HG02981 (cell line): Measurements from ENCODE around the gene KCNK16.

Experiments used
- ATAC-seq: cut with Tn5 transposase; IDR thresholded peaks from one replicate; pipeline ENCODE4 v1.9.1; 2021; ENCODE audit warnings: mild to moderate bottlenecking, moderate library complexity; ENCODE audit not compliant: unreplicated experiment

KCNK16 gene

DNA sequence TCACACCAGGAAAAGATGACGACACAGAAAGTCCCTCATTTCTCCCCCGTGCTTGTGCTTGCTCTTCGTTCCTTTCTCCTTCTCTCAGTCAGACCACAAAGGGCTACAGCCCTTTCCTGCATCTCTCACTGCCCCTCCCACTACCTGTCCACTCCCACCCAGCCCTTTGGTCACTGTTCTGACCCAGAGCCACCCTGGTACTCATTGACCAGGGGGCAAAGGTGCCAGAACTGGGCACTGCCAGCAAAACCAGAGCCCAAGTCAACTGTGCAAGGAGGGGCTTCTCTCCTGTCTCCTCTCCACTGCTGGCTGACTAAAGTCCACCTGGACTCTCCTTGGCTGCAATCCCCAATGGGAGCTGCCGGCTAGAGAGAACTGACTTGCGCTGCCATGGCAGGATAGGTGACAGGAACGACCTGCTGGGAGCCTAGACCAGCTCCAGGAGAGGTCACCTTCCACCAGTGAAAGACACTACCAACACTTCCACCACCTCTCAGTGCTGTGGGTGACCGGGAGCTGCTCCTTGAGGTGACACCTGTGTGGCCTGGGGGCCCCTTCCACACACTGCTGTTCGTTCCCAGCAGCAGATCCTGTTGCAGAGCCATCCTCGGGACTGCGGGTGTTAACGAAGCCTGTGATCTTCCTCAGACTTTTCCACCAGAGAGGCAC, 41.1 kb downstream of the KCNK16 start:
- no peak for ATAC-seq

DNA sequence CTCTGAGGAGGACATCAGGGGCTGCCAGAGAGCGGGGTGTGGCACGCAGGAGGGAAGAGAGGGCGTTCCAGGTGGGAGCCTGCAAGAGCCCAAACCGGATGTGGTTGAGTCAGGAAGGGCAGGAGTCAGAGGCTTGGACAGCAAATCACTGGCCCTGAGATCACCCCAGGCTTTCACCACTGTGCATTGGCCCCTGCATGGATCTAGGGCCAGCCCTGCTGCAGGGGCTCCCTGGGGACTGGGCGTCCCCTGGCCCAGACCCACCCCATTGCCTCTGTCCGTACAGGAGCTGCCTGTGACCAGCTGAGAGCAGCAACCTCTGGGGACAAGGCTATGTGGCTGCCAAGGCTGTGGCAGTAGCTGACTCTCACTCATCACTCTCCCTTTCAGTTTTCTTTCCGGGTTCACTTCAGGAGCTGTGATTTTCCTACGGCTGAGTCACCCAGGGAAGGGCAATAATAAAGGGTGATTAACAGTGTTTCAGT, 42.2 kb downstream of the KCNK16 start:
- ATAC-seq, result no peak

DNA sequence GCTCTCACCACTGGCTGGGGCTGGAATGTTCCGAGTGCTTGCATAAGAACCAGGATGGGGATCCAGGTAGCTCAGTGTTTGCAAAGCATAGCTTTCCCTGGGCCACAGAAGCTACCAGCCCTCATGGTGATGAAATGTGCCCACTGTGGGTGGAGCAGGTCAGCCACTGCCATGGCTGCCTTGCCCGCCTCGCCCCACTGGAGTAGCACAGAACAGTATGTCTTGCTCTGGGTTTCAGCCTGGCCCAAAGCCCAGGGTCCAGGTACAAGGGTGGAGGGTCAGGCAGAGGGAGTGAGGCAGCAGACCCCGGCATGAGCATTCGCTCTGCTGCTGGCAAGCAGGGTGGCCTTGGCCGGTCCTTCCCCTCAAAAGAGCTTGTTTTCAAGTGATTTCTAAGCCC, 43.0 kb downstream of the KCNK16 start:
- ATAC-seq, result no peak

DNA sequence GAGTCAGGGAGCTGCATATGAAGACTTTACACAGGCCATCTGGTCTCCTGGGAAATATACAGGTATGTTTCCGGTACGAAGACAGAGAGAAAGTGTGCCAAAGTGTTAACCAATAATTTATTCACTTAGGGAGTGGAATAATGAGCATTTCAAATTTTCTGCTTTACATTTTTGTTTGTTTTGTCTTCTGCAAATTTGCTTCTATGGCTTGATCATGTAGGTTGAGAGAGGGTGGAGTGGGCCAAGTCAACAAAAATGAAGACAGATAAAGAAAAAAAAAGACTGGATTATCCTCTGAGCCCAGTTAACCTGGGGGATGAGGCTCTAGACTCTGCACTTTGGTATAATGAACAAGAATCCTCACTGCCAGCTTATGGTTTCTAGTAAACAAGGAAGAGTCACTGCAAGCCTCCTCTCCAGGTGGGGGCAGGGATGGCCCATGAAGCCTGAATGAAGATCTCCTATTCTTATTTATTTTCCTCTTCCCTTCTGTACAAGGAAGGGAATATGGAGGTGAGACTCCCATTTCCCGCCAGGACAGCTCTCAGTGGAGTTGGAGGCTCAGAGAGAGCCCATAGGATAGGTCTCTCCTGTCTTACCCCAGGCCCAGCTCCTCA, 46.0 kb downstream of the KCNK16 start:
- ATAC-seq, result no peak

DNA sequence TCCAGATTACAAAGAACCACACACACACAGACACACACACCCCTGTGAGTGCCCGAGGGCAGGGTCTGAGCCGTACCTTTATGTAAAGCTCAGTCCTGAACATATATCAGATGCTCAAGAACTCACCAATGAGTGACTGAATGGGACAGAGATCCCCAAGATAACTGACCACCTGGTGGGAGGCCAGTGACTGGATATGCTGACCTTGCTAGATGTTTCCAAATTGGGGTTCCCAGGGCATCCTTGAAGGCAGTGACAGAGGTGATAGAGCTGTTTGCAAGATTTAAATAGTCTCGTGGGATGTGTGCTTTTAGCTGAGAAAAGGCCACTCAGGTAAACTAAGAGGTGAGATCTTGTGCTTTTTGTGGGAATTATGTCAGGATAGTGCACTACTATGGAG, 47.6 kb downstream of the KCNK16 start:
- no peak for ATAC-seq

DNA sequence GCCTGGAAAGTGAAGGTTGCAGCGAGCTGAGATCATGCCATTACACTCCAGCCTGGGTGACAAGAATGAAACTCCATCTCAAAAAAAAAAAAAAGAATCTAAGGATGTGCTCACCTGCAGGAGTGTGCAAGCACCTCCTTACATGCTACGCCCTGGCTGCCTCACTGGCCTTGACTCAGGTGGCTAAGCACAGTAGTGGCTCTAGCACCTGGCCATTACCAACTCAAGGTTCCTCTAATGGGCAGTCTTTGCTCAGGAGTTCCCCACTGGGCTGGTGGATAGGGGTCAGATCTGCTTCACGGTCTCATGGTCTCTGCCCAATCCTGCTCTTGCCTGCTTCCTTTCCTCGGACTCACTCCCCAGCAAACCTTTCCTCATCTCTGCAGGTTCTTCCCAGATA, 48.0 kb downstream of the KCNK16 start:
- no peak for ATAC-seq

DNA sequence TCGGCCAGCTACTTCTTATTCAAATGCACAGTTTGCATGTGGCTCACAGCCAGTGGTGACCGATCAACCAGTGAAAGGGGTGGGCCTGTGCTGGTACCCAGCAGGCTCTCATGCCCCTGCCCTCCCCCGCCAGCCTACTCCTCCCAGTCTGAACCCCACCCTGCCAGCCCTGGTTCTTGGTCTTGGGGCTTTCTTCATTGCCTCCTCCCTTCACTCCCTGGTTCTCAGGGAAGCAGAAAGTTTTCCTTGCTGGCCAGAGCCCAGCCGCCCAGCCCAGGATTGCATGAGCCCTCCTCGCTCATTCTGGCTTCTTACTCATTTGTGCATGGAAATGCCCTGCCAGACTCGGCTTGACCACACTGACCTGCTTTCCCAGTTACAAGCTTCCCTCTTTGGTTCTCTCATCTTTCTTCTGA, 49.1 kb downstream of the KCNK16 start:
- no peak for ATAC-seq

DNA sequence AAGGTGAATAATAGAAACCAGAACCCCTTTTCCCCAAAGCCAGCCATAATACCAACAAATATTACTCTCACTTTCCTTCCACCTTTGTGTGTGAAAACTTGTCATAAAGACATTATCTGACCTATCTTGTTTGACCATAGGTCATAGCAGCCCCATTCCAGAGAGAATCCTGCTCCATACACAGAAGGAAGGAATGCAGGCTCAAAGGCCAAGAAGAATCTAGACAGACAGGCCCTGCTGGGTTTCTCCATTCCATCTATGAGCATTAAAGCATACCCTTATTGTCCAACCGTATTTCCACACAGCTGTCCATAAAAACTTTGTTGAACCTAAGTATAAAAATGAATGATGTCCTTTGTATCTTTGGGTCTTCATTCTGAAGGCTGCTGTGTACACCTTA, 52.5 kb downstream of the KCNK16 start:
- no peak for ATAC-seq

DNA sequence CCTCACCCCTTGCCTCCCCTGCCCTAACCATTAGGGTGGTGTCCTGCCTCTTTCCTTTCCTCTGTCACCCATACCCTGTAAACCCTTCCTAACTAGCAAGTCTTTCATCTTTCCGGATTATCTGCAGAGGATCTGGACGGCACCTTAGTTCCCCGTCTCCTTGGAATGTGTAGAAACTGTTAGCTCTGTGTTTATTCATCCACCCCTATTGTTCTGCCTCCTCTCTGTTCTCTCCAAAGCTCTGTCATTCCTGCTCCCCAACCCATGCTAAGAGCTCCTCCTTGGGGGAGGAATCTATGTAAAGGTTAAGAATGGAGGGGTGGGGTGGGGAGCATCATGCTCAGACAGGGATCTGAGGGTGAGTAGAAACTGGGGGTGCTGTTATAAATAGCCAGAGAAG, 53.8 kb downstream of the KCNK16 start:
- ATAC-seq, result no peak

DNA sequence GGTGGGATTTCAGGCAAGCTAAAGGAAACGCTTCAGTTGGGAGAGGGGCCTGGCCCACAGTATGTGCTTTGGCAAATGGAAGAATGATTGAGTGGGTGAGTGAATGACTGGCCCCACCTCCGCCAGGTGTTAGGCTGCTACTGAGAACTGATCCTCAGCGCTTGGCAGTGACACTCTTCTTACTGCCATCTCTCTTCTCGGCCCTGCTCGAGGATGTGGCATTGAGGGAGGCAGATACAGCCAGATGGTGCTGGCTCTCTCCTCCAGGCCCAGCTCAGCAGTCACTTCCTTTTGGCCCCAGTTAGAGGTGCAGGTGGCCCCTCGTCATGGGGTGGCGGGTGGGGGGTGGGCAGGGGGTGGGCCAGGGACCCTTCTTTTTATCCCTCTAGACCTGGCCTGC, 54.3 kb downstream of the KCNK16 start:
- no peak for ATAC-seq

DNA sequence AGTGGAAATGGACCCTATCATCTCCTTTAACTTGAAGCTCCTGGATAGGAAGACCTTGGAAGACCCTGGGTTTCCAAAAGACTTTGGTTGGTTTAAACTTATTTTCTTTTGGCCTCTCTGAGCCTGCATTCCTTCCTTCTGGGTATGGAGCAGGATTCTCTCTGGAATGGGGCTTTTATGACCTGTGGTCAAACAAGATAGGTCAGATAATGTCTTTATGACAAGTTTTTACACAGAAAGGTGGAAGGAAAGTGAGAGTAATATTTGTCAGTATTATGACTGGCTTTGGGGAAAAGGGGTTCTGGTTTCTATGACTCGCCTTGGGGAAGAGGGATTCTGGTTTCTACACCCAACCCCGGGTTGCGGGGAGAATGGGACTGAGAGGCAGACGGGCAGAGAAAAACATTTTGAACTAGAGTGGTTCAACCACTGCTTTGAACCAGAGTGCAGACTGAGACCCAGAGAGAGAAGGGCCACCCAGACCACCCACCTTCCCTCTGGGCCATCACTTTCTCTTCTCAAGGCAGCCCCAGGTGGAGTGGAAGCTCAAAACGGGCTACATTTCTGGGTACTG, 55.6 kb downstream of the KCNK16 start:
- ATAC-seq, result no peak

DNA sequence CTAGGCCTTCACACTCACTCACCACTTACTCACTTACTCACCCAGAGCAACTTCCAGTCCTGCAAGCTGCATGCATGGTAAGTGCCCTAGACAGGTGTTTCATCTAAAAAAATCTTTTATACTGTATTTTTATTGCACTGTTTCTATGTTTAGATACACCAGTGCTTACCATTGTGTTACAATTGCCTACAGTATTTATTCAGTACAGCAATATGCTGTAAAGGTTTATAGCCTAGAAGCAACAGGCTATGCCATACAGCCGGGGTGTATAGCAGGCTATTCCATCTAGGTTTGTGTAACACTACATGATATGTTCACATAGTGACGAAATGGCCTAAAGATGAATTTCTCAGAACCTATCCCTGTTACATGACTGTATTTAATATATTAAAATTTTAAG, 56.1 kb downstream of the KCNK16 start:
- ATAC-seq, result no peak
